Measurements from ENCODE around the gene CAMTA1.

Gene CAMTA1

GRCh38 chr1:7531562-7532340 lies 746.5 kb downstream of the CAMTA1 start:
- DNase-seq, result no peak

- no peak for DNase-seq
Measured at GRCh38 chr1:7533006-7533405, 747.8 kb downstream of the CAMTA1 start.

- no peak for DNase-seq
Measured at GRCh38 chr1:7534061-7534825, 749.0 kb downstream of the CAMTA1 start.

GRCh38 chr1:7535016-7535415 lies 749.8 kb downstream of the CAMTA1 start:
- no peak for DNase-seq

- DNase-seq, result no peak
Measured at GRCh38 chr1:7535934-7536878, 751.0 kb downstream of the CAMTA1 start.

GRCh38 chr1:7536891-7537591 lies 751.8 kb downstream of the CAMTA1 start:
- no peak for DNase-seq

- no peak for DNase-seq
Measured at GRCh38 chr1:7538033-7538432, 752.8 kb downstream of the CAMTA1 start.

GRCh38 chr1:7538849-7539768 lies 753.9 kb downstream of the CAMTA1 start:
- DNase-seq, result no peak

GRCh38 chr1:7539769-7540175 lies 754.5 kb downstream of the CAMTA1 start:
- no peak for DNase-seq

- DNase-seq, result no peak
Measured at GRCh38 chr1:7540816-7541215, 755.6 kb downstream of the CAMTA1 start.

- no peak for DNase-seq
Measured at GRCh38 chr1:7541629-7542028, 756.4 kb downstream of the CAMTA1 start.

GRCh38 chr1:7543718-7544090 lies 758.5 kb downstream of the CAMTA1 start:
- DNase-seq, result no peak

- DNase-seq, result no peak
Measured at GRCh38 chr1:7549277-7550161, 764.3 kb downstream of the CAMTA1 start.

- DNase-seq, result no peak
Measured at GRCh38 chr1:7550261-7550865, 765.1 kb downstream of the CAMTA1 start.

- no peak for DNase-seq
Measured at GRCh38 chr1:7550981-7551380, 765.7 kb downstream of the CAMTA1 start.

GRCh38 chr1:7551442-7551841 lies 766.2 kb downstream of the CAMTA1 start:
- no peak for DNase-seq

- no peak for DNase-seq
Measured at GRCh38 chr1:7552402-7552801, 767.1 kb downstream of the CAMTA1 start.

- no peak for DNase-seq
Measured at GRCh38 chr1:7553042-7553690, 767.9 kb downstream of the CAMTA1 start.
